HepG2 (cell line): ENCODE measurements around the gene FKBP1A. TPM values are rescaled to one million over a fixed set of nuclear protein-coding genes. Genes with fewer than 3 reads are reported as not detected.
A peak's percentile ranks its signal among the peaks of the same experiment; 100 is the strongest.

ENCODE experiments used
- DNMT1 ChIP-seq: sonication (generic); formaldehyde crosslinking; IDR thresholded peaks from 2 replicates; pipeline ENCODE4 v1.5.1; 2020; ENCODE audit warnings: mild to moderate bottlenecking, missing genetic modification reagents
- EEA1 ChIP-seq: sonication (generic); formaldehyde crosslinking; IDR thresholded peaks from 2 replicates; pipeline ENCODE4 v1.5.1; 2020; ENCODE audit warnings: mild to moderate bottlenecking, missing genetic modification reagents, borderline replicate concordance
- KLF11 ChIP-seq: IDR thresholded peaks from 2 replicates; pipeline ENCODE4 v1.6.1; 2016; ENCODE audit warnings: missing compliant biosample characterization
- KLF16 ChIP-seq, 2 experiments: sonication (generic) in 1 of 2; formaldehyde crosslinking in 1 of 2; IDR thresholded peaks; 2 replicates each; pipeline versions ENCODE4 v1.6.1 to v1.8.0; 2016 to 2023; ENCODE audit warnings: missing genetic modification reagents in 2 of 2, missing compliant biosample characterization in 1 of 2
- KMT2A ChIP-seq: sonication (generic); formaldehyde crosslinking; IDR thresholded peaks from 2 replicates; pipeline ENCODE4 v1.4.0; 2020; ENCODE audit warnings: missing genetic modification reagents
- SMARCE1 ChIP-seq: fragments of 450-650 bp; IDR thresholded peaks from 2 replicates; pipeline ENCODE4 v1.6.1; 2017; ENCODE audit warnings: borderline replicate concordance
- SP4 ChIP-seq: sonication (generic); formaldehyde crosslinking; IDR thresholded peaks from 2 replicates; pipeline ENCODE4 v1.8.1; 2023; ENCODE audit warnings: mild to moderate bottlenecking, missing genetic modification reagents
- SP5 ChIP-seq: IDR thresholded peaks from 2 replicates; pipeline ENCODE4 v1.6.1; 2016; ENCODE audit warnings: low read depth, borderline replicate concordance
- STAT5B ChIP-seq: sonication (generic); formaldehyde crosslinking; IDR thresholded peaks from 2 replicates; pipeline ENCODE4 v1.4.0; 2020; ENCODE audit warnings: missing genetic modification reagents
- ZNF329 ChIP-seq: sonication (generic); formaldehyde crosslinking; IDR thresholded peaks from 2 replicates; pipeline ENCODE4 v1.9.0; 2021; ENCODE audit warnings: low read depth, mild to moderate bottlenecking, missing genetic modification reagents
- ZNF335 ChIP-seq: sonication (generic); formaldehyde crosslinking; IDR thresholded peaks from 2 replicates; pipeline ENCODE4 v1.4.0; 2020; ENCODE audit warnings: missing genetic modification reagents
- ZNF431 ChIP-seq: sonication (generic); formaldehyde crosslinking; IDR thresholded peaks from 2 replicates; pipeline ENCODE4 v1.9.0; 2022; ENCODE audit warnings: missing genetic modification reagents, low read depth, mild to moderate bottlenecking, borderline replicate concordance
- ZNF773 ChIP-seq: sonication (generic); formaldehyde crosslinking; IDR thresholded peaks from 2 replicates; pipeline ENCODE4 v1.4.0; 2020; ENCODE audit warnings: missing genetic modification reagents, borderline replicate concordance
- ZNF891 ChIP-seq: sonication (generic); formaldehyde crosslinking; IDR thresholded peaks from 2 replicates; pipeline ENCODE4 v1.5.0; 2020; ENCODE audit warnings: mild to moderate bottlenecking, missing genetic modification reagents
- polyA plus RNA-seq, 8 experiments: library from polyadenylated mRNA; depleted of rRNA in 3 of 8; stranded (reverse) in 7 of 8; unstranded in 1 of 8; fragments of >200 nt; fragmentation: Illumina TruSeq in 4 of 8; extraction: Trizol in 4 of 8; gene quantifications; 2 replicates each; pipeline versions ENCODE4 v1.2.1 to v1.2.3, GENCODE V29; 2011 to 2016; ENCODE audit warnings: low read depth in 4 of 8, missing spikeins in 1 of 8, mixed read lengths in 1 of 8; ENCODE audit not compliant: insufficient read depth in 1 of 8
- total RNA-seq, 5 experiments: library from RNA; depleted of rRNA; stranded (reverse); fragments of >200 nt; fragmentation: Illumina TruSeq; extraction: Trizol; gene quantifications; 2 replicates each; pipeline ENCODE4 v1.2.3, GENCODE V29; 2016; ENCODE audit warnings: low read depth in 1 of 5
- TF ChIP-seq, protein P1 (sequence below): sonication (generic); formaldehyde crosslinking; IDR thresholded peaks from 2 replicates; pipeline ENCODE4 v1.4.0; 2020; ENCODE audit warnings: mild to moderate bottlenecking, missing genetic modification reagents, borderline replicate concordance
- TF ChIP-seq, protein P2 (sequence below): sonication (generic); formaldehyde crosslinking; IDR thresholded peaks from 2 replicates; pipeline ENCODE4 v1.5.1; 2020; ENCODE audit warnings: missing genetic modification reagents, mild to moderate bottlenecking, borderline replicate concordance
- TF ChIP-seq, protein P3 (sequence below): sonication (generic); formaldehyde crosslinking; IDR thresholded peaks from 2 replicates; pipeline ENCODE4 v1.4.0; 2020; ENCODE audit warnings: missing genetic modification reagents
- TF ChIP-seq, protein P4 (sequence below): IDR thresholded peaks from 2 replicates; pipeline ENCODE4 v1.6.1; 2016; ENCODE audit warnings: low read depth, borderline replicate concordance
- TF ChIP-seq, protein P5 (sequence below): sonication (generic); formaldehyde crosslinking; IDR thresholded peaks from 2 replicates; pipeline ENCODE4 v1.5.0; 2020; ENCODE audit warnings: missing genetic modification reagents, mild to moderate bottlenecking, borderline replicate concordance
- TF ChIP-seq, protein P6 (sequence below): fragments of 450-650 bp; IDR thresholded peaks from 2 replicates; pipeline ENCODE4 v1.6.1; 2017

FKBP1A gene
- total and polyA plus RNA-seq, 2 of the 13 experiments (the other 11 are each of a cell fraction or from before 2014, with no cell fraction given) = 119 to 468 TPM

DNA sequence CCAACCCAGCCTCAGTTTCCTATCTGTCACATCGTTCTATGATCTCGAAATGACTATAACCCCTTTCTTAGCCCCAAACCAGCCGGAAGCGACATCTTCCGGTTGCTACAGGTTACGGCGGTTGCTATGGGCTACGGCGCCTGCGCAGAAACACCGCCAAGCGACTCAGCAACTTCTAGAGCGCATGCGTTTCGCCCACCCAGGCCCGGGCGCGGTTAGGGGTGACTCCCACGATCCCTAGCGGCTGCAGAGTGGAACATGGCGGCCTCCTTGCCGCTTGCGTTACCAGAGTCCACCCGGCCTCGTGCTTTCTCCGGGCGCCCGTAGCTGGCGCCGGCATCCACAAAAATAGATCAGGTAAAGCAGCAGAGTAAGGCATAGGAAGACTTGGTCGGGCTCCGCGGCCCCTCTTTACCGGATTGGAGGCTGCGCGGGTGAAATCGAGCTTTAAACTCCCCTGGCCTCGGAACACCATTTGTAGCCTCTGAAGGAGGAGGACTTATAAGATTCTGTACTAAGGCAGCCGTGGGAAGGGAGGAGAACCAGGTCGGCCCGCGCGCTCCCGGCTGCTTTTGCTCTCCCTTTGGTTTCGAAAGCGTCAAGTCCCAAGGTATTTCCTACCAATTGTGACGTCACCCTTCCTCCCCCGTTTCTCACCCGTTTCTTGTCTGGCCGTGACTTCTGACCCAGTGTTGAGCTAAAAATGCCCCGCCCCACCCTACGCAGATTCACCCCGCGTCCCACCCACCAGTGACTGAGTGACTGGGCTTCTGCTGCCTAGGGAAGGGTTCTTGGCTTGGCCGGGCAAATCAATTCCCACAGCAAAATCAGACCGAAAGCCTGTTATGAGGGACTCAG, 67.5 kb downstream of the FKBP1A start (continued):
- TF ChIP-seq, protein P1, sequence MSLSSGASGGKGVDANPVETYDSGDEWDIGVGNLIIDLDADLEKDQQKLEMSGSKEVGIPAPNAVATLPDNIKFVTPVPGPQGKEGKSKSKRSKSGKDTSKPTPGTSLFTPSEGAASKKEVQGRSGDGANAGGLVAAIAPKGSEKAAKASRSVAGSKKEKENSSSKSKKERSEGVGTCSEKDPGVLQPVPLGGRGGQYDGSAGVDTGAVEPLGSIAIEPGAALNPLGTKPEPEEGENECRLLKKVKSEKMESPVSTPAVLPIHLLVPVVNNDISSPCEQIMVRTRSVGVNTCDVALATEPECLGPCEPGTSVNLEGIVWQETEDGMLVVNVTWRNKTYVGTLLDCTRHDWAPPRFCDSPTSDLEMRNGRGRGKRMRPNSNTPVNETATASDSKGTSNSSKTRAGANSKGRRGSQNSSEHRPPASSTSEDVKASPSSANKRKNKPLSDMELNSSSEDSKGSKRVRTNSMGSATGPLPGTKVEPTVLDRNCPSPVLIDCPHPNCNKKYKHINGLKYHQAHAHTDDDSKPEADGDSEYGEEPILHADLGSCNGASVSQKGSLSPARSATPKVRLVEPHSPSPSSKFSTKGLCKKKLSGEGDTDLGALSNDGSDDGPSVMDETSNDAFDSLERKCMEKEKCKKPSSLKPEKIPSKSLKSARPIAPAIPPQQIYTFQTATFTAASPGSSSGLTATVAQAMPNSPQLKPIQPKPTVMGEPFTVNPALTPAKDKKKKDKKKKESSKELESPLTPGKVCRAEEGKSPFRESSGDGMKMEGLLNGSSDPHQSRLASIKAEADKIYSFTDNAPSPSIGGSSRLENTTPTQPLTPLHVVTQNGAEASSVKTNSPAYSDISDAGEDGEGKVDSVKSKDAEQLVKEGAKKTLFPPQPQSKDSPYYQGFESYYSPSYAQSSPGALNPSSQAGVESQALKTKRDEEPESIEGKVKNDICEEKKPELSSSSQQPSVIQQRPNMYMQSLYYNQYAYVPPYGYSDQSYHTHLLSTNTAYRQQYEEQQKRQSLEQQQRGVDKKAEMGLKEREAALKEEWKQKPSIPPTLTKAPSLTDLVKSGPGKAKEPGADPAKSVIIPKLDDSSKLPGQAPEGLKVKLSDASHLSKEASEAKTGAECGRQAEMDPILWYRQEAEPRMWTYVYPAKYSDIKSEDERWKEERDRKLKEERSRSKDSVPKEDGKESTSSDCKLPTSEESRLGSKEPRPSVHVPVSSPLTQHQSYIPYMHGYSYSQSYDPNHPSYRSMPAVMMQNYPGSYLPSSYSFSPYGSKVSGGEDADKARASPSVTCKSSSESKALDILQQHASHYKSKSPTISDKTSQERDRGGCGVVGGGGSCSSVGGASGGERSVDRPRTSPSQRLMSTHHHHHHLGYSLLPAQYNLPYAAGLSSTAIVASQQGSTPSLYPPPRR (CRISPR knock-in tag) = peak; percentile 50; the same call in 1 of the 2 replicates
- TF ChIP-seq, protein P2, sequence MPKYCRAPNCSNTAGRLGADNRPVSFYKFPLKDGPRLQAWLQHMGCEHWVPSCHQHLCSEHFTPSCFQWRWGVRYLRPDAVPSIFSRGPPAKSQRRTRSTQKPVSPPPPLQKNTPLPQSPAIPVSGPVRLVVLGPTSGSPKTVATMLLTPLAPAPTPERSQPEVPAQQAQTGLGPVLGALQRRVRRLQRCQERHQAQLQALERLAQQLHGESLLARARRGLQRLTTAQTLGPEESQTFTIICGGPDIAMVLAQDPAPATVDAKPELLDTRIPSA (CRISPR knock-in tag) = peak; percentile 98
- TF ChIP-seq, protein P3, sequence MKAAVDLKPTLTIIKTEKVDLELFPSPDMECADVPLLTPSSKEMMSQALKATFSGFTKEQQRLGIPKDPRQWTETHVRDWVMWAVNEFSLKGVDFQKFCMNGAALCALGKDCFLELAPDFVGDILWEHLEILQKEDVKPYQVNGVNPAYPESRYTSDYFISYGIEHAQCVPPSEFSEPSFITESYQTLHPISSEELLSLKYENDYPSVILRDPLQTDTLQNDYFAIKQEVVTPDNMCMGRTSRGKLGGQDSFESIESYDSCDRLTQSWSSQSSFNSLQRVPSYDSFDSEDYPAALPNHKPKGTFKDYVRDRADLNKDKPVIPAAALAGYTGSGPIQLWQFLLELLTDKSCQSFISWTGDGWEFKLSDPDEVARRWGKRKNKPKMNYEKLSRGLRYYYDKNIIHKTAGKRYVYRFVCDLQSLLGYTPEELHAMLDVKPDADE (CRISPR knock-in tag) = no peak
- TF ChIP-seq, protein P4, sequence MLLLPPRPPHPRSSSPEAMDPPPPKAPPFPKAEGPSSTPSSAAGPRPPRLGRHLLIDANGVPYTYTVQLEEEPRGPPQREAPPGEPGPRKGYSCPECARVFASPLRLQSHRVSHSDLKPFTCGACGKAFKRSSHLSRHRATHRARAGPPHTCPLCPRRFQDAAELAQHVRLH (CRISPR knock-in tag) = peak; percentile 86
- TF ChIP-seq KLF16 (CRISPR knock-in tag; IDR thresholded peaks at IDR 0.05) = peak in 1 of 2 experiments; percentile 94; a peak in 2 of 4 replicates
- TF ChIP-seq DNMT1 (CRISPR knock-in tag) = peak; percentile 80; the same call in 1 of the 2 replicates
- TF ChIP-seq ZNF431 (CRISPR knock-in tag) = no peak; the same call in 1 of the 2 replicates
- TF ChIP-seq SP4 (CRISPR knock-in tag) = peak; percentile 82; the same call in 1 of the 2 replicates
- TF ChIP-seq ZNF335 (CRISPR knock-in tag) = peak; percentile 85
- TF ChIP-seq EEA1 (CRISPR knock-in tag) = peak; percentile 96; the same call in 1 of the 2 replicates
- TF ChIP-seq SP5 (CRISPR knock-in tag) = peak; percentile 59
- TF ChIP-seq, protein P5, sequence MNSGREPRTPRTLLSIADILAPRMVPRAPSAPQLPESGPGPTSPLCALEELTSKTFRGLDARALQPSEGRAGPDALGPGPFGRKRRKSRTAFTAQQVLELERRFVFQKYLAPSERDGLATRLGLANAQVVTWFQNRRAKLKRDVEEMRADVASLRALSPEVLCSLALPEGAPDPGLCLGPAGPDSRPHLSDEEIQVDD (CRISPR knock-in tag) = peak; percentile 77; the same call in 1 of the 2 replicates
- TF ChIP-seq KMT2A (CRISPR knock-in tag) = peak; percentile 92
- TF ChIP-seq STAT5B (CRISPR knock-in tag) = peak; percentile 89; the same call in 1 of the 2 replicates
- TF ChIP-seq, protein P6, sequence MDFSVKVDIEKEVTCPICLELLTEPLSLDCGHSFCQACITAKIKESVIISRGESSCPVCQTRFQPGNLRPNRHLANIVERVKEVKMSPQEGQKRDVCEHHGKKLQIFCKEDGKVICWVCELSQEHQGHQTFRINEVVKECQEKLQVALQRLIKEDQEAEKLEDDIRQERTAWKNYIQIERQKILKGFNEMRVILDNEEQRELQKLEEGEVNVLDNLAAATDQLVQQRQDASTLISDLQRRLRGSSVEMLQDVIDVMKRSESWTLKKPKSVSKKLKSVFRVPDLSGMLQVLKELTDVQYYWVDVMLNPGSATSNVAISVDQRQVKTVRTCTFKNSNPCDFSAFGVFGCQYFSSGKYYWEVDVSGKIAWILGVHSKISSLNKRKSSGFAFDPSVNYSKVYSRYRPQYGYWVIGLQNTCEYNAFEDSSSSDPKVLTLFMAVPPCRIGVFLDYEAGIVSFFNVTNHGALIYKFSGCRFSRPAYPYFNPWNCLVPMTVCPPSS = no peak
- no peak for TF ChIP-seq SMARCE1
- TF ChIP-seq ZNF773 (CRISPR knock-in tag) = peak; percentile 43; the same call in 1 of the 2 replicates
- TF ChIP-seq KLF11 (CRISPR knock-in tag) = no peak
- TF ChIP-seq ZNF891 = peak; percentile 90; the same call in 1 of the 2 replicates
- no peak for TF ChIP-seq ZNF329 (CRISPR knock-in tag)
